NCI-H1436 treated with DMSO at 0.1 percent for 48 hours (cell line): Measurements from ENCODE around the gene RFX3.
"Not testable (repeated sequence)": the region's sequence is repeated elsewhere in the genome, so short reads cannot be mapped to it uniquely, and the experiment has no call there.

Experiments used
- DNase-seq: peaks from one replicate; lab custom pipeline; 2025; lab: John Stamatoyannopoulos, UW

Gene RFX3

DNA sequence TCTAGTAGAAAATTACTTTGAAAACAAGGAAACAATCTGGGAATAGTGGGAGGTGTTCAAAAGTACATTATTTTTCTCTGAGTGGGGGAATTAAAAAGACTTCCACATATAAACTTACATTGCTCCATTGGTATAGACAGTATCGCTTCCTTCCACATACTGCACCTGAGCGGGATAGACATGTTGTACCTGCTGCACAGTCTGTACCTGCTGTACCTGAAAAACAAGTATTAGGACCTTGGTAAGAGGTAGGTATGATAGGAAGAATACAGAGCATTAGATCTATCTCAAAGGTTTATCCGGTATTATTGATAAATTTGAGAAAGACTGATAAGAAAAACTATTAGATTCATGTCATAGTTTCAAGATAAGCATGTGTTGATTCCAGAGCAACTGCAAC, 179.3 kb downstream of the RFX3 start:
- no peak for DNase-seq

DNA sequence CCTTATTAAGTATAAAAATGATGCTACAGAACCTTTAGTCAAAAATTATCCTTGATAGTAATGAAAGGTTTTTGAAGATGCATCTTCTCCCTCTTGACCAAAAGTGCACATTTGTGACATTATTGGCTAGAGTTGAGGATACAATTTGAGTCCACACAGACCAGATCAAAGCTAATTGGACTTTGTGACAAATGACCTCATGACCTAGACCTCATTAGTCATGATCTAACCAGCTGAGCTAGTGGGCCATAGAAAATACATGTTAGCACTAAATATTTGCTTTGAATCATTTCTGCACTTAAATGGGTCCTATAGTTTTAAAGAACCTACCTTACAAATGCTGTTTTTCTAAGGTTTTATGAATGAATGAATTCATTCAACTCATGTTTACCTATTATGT, 182.1 kb downstream of the RFX3 start:
- no peak for DNase-seq

DNA sequence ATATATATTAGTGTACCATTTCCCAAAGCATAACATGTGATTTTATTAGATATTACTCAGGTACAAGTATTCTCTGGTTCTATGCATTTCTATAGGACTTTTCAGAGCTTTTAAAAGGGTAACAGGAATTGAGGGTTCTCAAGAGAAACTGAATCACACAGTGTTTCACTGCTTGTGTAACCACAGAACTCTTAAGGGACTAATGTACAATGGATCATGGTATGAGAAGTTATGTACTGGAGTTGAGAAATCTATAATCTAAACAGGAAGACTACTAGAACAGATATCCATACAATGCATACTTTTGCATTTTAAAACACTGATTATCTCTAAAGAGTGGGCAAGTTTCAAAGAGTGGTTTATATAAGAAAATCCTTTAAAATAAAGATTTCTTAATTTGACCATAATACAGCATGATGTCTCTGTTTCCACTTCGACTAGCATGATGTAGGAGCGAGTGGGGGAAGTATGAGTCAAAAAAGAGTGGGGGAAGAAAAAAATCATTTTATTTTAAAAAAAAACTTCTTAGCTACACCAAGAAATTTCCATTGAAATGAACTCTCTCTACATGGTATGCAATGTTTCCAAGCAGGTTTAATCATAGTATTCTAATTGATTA, 183.5 kb downstream of the RFX3 start:
- no peak for DNase-seq

DNA sequence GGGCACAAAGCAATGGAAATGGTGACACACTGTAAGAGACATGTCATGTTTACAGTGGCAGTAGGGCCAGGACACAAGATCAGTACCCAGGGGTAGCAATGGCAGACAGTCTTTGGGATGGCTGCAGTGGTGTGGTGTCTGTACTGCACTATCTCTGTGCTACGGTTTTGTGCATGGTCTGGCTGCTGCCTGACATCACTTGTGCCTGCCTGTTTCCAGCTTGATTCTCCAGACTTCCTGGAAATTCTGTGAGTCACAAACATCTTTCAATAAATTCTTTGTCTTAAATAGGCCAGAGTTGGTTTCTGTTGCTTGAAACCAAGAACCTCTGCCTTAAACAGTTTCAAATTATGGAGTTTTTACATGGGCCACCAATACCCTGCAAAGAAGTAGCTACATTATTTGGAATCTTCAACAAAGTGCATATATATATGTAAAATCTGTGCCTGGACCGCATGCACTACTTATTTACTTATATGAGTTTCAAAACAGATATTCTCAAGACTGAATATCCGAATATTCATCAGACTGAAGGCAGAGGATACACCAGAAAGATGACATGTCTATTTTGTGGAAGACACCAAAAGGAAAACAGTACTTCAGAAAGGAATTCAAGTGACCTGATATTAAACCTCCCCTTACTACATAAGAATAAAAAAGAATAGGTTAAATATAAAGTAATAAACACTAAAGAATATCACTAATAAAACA, 188.1 kb downstream of the RFX3 start:
- no peak for DNase-seq

DNA sequence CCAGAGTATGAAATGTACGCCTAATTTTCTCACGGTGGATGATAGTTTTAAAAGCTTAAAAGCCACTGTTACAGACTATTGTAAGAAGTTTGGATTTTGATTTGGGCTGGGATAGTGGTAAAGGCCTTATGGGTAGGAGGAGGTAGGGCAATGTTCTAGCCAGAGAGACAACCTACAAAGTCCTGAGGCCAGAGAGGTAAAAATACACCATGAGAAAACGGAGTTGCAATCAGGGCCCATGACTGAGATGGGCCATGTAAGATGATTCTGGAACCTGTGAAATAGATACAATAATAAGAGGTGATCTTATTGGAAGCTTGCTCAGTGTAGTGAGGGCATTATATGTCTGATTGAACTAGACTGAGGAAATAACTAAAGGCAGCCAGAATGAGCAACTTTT, 188.8 kb downstream of the RFX3 start:
- no peak for DNase-seq

DNA sequence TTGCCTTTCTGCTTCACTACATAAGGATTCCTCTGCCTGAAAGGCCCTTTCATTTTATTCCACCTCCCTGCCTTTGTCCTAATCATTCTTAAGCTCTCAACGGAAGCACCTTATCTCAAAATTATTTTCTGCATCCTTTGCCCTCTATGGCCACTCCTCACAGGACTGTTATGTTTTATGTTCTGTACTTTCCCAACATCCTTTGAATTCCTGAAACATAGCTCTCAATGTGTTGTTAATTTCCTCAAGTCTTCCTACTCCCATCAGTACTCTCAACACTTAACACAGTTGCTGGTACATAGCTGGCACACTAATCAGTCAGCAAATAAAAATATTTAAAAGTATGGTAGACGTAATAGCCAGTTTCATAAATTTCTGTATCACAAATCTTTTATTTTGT, 193.0 kb downstream of the RFX3 start:
- DNase-seq: no peak

DNA sequence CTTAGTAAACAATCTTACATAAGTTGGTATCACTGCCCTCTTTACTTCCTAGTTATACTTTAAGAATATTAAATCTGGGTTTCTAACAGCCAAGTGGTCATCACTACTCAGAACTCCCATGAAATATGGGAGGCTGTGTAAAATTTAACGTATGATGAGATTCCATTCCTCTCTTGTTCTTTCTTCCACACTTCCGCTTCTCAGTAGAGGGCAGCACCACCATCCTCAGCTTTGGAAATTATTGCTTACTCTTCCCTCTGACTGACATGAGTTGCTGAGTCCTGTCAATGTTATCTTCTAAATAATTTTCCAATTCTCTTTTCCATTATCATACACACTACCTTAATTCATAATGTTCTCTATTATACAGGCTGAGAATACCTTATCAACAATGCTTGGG, 194.0 kb downstream of the RFX3 start:
- no peak for DNase-seq

DNA sequence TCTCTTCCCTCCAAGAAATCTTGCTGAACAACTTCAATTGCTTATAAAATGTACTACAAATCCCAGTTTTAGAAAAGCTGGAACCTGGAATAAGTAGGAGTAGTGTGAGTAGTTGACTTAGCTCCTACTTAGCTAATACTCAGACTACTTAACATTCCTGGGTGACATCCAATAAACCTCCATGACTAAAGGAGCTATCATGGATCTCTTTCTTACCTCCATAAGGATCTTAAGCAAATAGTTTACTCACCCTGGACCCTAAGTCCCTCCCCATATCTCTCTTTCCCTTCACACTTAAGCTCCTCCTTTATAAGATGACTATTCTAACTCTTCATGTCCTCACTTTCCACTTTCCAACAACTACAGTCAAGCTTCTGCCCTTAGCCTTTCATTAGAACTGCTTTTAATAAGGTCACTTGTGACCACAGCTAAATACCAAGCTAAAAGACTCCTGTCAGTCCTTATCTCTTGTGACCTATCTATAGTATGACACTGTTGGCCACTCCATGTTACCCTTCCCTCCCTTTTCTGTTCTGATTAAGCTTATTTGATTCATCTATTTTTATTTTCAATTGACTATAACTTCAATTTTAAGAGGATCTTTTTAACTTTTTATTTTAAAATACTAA, 194.9 kb downstream of the RFX3 start:
- DNase-seq: no peak

DNA sequence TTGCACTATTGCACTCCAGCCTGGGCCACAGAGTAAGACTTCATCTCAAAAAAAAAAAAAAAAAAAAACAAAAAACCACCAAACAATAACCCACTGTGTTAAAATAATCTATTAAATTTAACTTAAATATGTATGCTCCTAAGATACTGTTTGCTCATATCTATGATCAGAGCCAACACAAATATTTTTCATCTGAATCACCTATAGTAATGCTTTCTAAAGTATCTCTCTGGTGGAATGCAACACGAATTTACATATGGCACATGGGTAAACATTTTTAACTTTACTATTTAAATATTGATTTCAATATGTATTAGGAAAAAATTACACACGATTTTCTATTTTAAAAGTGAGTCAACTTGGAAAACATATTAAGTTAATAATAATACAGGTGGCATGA, 196.4 kb downstream of the RFX3 start:
- DNase-seq: no peak

DNA sequence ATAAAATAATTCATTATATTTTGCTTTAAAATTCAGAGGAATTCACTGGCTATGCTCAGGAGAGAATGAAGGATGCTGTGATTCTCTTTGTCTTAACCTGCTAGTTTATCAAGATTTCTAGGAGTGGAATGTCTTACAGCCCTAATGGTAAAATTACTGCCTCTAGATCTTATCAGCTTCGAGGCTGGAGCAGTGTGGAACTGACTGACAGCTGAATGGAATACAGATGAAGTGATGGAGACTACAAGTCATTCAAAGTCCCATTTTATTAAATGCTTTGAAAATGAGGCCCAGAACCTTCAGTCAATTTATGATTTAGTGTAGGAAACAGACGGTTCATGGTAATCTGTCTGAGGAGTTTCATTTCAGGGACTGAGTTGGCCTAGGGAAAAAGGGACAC, 202.1 kb downstream of the RFX3 start:
- no peak for DNase-seq

DNA sequence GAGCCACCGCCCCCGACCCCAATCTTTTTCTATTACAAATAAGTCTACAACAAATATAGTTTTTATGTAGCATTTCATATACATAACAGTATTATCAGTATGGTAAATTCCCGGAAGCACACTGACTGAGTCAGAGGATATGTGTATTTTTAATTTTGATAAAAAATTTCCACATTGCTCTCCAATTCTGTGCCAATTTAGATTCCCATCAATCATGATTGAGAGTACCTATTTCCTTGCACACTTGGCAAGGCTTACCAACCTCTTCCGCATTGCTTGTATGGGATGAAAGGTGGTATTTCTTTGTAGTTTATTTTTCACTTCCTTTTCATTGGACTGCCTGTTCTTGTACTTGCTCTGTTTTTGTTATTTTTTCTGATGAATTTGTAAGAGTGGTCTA, 204.6 kb downstream of the RFX3 start:
- no peak for DNase-seq

DNA sequence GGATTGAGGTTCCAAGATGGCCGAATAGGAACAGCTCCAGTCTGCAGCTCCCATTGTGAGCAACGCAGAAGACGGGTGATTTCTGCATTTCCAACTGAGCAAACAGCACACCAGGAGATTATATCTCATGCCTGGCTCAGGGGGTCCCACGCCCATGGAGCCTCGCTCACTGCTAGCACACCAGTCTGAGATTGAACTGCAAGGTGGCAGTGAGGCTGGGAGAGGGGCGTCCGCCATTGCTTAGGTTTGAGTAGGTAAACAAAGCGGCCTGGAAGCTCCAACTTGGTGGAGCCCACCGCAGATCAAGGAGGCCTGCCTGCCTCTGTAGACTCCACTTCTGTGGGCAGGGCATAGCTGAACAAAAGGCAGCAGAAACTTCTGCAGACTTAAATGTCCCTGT, 213.2 kb downstream of the RFX3 start:
- not testable (repeated sequence) for DNase-seq

DNA sequence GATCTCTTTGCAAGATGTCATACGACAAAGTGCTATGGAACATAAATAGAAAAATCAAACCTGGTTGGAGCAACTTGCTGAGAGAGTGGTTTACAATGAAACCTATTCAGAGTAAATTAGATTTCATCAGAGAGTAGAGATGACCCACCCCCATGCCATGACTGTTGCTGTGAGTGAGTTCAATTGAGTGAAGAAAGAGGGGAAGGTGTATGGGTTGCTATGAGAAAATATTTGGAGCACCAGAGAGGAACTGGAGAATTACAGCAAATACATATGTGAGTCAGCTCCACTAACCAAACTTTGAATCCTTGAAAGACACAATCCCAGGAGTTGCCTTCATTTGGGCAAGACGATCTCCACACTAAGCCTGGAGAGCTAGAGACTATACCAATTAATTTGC, 217.2 kb downstream of the RFX3 start:
- DNase-seq: no peak

DNA sequence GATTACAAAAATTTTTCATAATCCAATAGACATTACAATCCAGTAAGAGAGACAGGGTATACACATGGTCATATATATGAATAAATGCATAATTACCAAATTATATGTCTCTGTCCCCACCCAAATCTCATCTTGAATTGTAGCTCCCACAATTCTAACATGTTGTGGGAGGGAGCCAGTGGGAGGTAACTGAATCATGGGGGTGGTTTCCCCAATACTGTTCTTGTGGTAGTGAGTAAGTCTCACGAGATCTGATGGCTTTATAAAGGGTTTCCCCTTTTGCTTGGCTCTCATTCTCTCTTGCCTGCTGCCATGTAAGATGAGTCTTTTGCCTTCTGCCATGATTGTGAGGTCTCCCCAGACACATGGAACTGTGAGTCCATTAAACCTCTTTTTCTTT, 221.4 kb downstream of the RFX3 start:
- not testable (repeated sequence) for DNase-seq

DNA sequence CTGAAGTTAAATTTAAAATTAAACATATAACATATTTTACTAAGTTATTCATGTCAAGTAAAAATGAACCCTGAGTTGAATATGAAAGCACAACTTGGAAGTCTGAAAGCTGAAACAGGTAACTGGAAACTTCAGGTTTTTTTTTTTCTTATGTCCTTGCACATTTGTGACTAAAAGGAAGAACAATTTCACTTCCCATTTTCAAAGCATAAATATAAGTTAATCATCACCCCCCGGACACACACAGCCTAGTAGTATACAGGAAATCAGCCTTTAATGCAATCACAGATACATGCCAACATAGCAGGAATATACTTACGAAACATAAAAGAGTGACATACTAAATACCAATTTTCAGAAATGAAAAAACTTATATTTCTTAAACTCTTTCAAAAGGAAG, 225.9 kb downstream of the RFX3 start:
- DNase-seq: no peak

DNA sequence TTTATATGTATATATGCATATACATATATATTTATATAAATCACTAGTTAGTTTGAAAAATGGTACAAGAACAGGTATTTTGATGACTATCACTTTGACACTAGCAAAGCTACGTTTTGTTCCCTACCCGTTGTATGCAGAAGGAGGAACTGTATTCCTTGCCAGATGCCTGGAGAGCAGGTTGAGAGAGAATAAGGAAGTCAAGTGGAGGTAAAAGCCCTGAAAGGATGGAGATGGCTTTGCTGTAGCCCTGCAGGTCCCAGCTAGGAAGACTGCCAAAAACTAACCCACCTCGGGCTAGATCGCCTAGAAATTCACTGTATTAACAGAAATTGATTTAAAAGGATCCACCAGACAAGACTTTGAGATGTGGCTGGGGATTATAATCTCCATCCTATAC, 229.3 kb downstream of the RFX3 start:
- DNase-seq: no peak

DNA sequence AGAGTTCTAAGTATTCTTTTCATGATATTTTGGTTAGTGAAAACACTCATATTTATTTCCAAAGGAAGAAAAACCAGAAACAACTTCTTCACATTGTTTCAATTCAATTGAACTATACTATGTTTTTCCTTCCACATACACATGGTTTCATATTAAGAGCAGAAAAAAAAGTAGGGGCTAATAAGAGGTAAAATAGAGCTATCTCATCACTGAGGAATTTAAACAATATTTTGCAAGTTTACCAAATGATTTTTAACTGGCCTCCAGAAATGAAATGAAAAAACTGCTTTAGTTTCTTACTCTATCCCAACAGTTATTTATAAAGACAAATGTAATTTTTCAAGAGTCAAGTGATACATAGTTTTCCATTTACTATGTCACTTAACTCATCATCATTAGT, 233.5 kb downstream of the RFX3 start:
- no peak for DNase-seq

DNA sequence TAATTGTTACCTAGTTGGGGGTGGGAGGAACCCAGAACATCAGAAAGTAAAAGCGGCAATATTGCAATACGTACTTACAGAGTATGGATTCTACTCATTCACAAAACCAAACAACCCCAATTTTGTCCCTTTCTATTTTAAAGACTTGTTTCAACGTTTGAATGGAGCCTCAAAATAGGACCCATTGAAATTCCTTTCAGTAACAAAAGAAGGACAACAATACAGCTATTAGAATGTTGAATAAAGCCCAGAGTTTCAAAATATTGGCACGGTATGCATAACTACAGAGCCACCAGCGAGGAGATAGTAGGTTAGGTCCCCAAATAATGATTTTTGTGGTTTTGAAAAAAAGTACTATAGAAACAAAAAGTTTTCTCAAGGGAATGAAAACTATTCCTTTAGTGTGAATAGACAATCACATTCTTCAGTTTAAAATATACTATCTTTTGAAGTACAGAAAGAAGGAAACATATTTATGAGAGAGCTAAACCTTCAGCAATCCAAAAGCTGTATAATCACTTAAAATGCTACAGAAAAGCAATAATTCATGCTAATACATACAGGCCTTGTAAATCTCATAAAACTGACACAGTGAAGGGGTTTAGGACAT, 235.5 kb downstream of the RFX3 start:
- no peak for DNase-seq

DNA sequence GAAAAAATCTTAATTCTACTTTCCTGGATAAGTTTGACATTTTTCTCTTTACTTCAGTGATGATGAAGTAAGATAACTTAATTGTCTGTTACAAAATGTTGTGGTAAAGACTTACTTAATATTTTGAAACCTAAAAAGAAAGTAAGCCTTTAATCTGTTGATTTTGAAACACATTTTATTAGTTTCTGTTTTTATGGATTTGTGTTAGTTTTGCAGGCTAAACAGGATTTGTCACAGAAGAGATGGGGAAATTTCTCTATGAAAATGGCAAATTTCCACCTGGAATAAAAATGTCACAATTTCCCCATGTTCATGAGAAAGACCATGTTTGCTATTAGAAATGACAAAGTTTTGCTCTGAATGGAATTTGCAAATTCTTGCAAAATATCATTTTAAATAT, 237.1 kb downstream of the RFX3 start:
- no peak for DNase-seq

DNA sequence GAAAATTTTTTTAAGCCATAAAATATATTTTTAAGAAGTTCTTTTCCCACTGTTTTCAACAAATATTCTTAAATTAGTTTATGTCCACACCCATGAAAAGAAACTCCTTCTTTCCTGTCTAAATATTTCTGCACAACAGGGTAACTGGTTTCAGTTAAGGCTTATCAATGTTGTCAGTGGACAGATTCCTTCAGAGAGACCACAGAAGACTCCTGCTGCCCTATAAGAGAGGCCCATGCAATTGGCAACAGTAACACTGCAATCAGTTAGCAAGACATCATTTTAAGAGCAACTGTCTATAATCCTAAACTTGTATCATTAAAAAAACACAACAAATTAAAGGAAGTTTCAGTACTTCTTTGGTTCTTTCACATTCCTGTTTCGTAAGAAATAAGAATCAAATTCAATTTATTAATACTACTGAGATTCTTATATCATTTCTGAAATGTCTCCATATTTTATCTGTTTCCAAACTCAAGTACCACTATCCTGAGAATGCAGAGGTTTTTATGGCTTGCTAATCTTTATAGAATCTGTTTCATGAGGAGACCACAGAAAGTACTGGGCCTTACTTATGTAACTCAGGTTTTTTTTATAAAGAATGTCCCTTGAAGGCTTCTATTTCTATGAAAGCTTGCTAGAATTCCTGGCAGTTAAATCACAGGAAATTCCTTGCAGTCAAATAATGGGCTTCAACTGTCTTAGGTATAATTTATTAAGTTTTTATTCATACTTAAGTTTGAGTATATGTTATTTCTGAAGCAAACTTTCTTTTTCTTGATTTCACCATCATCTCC, 240.2 kb downstream of the RFX3 start:
- no peak for DNase-seq

DNA sequence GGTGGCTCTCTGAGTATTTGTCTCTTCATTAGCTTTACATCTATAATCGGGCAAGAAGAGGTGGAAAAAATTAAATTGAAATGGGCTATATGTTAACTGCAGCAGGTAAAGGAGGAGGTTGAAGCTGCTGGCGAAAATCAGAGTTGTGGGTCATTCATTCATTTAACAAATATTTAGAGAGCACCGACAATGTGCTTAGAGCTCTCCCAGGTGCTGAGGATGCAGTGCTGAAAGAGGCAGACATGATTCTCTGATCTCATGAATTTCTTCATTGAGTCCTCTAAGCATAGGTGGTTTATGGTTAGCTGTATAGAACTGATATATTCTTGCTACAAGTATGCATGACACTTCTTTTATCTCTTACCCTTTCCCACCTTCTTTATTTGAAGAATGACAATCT, 243.4 kb downstream of the RFX3 start:
- no peak for DNase-seq

DNA sequence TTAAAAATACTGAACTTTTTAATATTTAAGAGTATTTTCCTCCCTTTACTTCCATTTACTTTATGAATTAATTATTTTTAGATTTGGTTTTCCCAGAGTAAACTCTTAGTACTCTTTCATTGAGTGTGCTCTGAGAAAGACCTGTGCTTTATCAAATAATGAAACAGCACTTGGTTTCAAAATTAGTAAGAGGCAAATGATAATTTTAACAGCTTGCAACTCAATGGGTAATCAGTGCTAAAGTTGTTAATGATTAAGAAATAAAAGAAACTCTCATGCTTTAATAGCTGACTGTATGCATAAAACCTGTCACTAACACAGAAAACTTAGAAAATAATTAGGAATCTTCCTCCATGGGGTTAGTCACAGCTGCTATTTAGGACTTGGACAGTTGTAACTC, 244.4 kb downstream of the RFX3 start:
- DNase-seq: no peak

DNA sequence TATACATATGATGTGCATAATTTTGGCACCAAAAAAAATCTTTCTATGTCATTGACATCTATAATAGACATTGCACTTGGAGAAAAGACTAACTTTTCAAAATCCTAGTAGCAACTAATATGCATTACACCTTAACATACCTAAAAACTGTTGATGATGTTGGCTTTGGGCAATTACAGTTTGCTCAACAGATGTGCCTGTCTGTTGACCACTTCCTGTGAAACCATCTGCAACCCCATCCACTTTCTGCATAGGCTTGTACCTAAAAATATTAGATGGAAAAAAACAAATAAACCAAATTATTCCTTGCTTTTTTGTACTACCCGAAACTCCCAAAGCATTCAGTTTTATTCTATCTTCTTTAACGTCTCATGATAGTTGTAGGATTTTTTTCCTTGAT, 248.6 kb downstream of the RFX3 start:
- DNase-seq: no peak
